OCI-LY7 (cell line): ENCODE data around the gene NKPD1.

Experiments
- CTCF ChIP-seq: fragments of 200-600 bp; sonication (generic); conservative IDR thresholded peaks from 2 replicates; pipeline ENCODE4 v1.5.1; 2014; ENCODE audit warnings: mild to moderate bottlenecking, antibody characterized with exemption, low read length, moderate library complexity, mixed read lengths
- EZH2phosphoT487 ChIP-seq: fragments of 200-600 bp; sonication (generic); IDR thresholded peaks from 2 replicates; pipeline ENCODE4 v1.6.1; 2018; ENCODE audit warnings: low read depth, borderline replicate concordance, mild to moderate bottlenecking, mixed run types, antibody characterized with exemption, low read length, moderate library complexity, mixed read lengths

GRCh38 chr19:45151821-45152503 is 8.8 kb downstream of the NKPD1 start:
- TF ChIP-seq EZH2phosphoT487 = no peak
- TF ChIP-seq CTCF = no peak
